OCI-LY3 (cell line): ENCODE results near the gene DCST1.

Experiments
- EZH2phosphoT487 ChIP-seq: fragments of 200-600 bp; shearing (Covaris generic); IDR thresholded peaks from 2 replicates; pipeline ENCODE4 v1.6.1; 2018; ENCODE audit warnings: antibody characterized with exemption, mixed run types, low read depth
- TF ChIP-seq, protein P1 (sequence below): fragments of 200-600, 300-600 bp; sonication (generic); IDR thresholded peaks from 2 replicates; pipeline ENCODE4 v1.5.1; 2014; ENCODE audit warnings: antibody characterized with exemption, low read length, low read depth

DNA sequence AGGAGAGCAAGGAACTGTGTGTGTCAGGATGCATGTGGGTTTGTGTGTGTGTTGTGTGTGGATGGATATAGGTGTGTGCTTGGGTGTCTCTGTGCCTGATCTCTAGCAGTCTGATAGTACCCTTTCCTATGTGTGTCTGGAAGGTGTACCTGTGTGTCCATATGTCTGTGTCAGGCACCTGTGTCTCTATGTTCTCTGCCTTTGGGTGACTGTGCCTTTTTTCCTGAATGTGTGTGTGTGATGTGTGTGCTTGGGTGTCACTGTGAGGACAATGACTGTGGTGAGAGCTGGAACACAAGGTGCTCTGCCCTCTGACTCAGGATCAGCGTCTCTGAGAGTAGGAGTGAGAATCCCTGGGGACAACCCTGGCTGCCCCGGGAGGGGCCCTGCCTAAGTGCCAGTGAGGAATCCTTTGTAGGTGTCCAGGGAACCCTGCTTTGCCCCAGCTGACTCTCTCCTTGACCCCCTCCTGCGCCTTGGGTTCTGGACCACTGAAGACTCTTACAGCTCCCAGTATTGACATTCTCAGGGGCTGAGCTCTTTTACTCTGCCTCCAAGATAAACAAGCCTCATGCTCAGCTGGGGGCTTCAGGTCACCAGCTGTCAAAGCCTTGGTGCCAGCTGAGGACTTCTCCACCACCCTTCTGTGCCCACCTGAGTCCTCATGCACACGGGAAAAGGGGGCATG is 44.3 kb downstream of the DCST1 start:
- TF ChIP-seq, protein P1, sequence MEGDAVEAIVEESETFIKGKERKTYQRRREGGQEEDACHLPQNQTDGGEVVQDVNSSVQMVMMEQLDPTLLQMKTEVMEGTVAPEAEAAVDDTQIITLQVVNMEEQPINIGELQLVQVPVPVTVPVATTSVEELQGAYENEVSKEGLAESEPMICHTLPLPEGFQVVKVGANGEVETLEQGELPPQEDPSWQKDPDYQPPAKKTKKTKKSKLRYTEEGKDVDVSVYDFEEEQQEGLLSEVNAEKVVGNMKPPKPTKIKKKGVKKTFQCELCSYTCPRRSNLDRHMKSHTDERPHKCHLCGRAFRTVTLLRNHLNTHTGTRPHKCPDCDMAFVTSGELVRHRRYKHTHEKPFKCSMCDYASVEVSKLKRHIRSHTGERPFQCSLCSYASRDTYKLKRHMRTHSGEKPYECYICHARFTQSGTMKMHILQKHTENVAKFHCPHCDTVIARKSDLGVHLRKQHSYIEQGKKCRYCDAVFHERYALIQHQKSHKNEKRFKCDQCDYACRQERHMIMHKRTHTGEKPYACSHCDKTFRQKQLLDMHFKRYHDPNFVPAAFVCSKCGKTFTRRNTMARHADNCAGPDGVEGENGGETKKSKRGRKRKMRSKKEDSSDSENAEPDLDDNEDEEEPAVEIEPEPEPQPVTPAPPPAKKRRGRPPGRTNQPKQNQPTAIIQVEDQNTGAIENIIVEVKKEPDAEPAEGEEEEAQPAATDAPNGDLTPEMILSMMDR, result no peak
- TF ChIP-seq EZH2phosphoT487, result no peak
